OCI-M2 (cell line): ENCODE data around the gene SYNPR.

Experiments used
- DNase-seq: peaks from one replicate; lab custom pipeline; 2025; ENCODE audit not compliant: unreplicated experiment; lab: John Stamatoyannopoulos, UW

Gene SYNPR

DNA sequence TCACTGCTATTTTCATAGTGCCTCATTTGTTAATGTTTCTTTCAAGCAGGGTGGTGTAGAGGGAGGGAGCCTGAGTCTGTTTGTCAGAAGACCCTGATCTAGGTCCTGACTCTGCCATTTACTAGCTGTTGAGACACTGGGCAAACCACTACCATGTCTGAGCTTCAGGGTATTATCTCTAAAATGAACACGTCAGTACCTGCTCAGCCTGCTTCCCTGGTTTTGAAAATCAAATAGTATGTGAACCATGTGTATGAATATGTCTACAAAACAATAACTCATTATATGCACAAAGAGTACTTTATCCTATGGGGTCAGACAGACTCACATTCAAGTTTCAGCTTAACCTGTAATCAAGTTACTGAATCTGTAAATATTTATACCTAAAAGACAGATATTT, 25.1 kb downstream of the SYNPR start:
- no peak for DNase-seq

DNA sequence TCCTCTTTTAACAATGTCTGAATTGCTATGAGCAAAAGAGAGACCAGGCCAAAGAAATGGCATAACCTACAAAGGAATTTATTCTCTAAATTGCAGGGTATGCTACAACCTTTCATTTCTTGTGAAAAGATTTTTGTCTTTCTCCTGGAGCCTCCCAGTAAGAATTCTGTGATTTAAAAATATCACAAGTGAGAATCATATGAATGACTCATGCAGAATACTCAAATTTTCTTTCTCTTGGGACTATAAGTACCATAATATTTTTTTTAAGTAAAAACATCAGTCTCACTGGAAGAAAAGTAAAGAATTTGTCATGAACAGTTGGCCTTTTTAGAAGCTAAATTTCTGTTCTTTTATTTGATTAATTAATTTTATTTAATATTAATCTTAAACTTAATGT, 26.3 kb downstream of the SYNPR start:
- DNase-seq = no peak

DNA sequence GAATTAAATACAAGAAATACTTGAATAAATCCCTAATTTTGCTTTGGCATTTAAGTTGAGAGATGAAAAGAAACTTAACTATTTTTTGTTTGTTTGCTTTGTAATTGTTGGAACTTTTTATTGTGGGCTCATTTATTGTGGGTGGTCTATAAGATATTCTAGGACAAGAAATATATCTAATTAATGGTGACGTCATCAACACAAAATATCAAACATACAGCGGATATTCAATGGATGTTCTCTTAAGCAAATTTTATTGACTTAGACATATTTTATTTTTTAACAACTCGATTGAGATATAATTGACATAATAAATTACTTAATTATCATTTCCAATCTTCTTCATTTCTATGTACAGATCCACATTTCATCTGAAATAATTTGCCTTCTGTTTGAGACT, 30.0 kb downstream of the SYNPR start:
- DNase-seq = no peak

DNA sequence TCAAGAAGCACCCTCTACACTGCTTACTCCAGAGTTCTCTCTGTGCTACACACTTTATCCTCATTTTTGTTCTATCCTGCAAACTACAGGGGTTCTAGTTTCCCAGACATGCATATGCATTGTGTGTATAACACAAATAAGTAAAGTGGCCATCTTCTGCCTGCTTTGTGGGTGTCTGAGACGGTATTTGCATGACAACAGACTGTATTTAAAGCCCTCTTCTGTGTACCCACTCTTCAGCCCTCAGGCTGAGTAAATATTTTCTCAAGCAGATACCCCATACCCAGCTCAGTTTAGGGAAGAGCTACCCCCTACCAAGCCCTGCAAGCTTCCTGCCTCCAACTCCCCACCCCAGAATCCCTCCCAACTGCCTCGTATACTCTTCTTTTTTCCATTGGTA, 31.7 kb downstream of the SYNPR start:
- DNase-seq = no peak

DNA sequence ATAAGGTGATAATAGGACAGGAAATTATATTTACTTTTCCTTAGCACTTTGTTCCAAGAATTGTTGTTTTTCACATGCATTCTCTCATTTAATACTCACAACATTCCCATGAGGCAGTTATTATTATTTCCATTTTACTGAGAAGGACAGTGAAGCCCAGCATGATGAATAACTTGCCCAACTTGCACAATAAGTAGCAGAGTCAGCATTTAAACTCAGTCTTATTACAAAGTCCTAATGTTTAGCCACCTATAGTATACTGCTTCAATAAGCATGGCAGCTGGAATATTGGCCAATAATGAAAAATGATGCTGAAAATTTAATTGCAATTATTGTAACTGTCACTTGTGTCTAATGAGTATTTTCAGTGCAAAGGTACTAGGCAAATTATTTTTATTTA, 45.7 kb downstream of the SYNPR start:
- no peak for DNase-seq

DNA sequence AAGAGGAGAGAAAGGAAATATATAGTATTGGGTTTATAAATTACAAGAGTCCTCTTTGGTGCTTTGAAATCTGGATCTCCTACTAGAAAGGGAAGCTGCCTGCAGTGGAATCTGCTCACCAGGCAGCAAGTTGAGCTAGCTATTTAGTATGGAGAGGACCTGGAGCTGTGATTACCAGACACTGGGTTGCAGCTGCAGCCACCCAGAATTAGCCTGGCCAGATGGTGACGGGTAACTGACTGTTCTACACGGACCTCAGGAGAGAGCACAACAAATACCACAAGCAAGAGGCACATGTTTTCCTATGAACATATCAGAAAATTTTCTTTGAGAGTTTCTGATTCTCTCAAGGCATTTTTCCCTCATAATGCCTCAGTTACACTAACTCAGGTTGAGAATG, 46.5 kb downstream of the SYNPR start:
- no peak for DNase-seq

DNA sequence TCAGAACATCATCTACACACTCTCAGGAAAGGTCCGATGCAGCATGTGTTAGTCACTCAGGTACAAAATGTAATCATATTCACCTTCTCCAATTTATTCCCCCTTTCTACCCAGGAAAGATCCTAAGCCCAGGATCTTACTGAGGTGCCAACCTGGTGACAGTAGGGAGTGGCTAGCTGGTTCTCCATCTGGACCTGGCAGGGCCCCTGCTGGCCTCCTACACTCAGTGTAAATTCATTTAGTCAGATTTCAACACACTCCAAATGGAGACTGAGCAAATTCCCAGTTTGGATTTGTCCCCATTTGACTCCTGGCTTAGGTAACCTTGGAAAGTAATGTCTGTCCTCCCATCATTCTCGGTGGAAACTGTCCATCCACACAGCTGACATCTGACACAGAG, 47.3 kb downstream of the SYNPR start:
- DNase-seq = no peak

DNA sequence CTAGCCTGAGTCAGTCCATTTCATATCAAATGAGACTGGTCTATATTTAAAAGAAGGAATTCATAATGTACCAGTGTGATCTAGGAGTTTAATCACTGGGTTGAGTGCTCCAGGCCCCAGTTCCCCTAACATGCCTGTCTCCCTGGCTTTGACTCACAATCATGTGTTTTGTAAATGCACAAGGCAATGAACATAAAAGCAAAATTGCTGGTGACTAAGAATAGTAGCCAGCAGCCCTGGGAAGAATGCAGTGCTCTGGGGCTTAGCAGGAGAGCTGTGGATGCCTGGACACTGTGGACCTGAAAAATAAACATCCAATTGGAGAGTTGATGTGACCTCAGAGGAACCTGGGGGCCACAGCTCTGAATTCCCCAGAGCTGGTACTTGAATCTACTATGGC, 50.3 kb downstream of the SYNPR start:
- no peak for DNase-seq

DNA sequence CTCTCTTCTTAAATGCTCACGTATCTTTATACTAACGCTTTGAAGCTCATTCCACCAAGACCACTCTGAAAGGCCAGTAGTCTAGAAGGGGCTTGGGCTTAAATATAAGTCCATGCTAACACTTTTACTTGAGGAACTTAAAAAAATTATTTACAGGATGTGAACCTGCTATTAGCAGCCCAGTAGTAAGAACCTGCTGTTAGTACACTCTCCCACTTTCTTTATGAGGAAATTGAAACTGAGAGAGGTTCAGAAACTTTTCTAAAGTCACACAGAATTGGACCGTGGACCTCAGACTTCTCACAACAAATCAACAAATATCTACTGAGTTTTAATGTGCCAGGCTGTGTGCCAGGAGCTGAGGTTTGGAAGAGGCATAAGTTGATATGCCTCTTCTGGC, 53.4 kb downstream of the SYNPR start:
- no peak for DNase-seq

DNA sequence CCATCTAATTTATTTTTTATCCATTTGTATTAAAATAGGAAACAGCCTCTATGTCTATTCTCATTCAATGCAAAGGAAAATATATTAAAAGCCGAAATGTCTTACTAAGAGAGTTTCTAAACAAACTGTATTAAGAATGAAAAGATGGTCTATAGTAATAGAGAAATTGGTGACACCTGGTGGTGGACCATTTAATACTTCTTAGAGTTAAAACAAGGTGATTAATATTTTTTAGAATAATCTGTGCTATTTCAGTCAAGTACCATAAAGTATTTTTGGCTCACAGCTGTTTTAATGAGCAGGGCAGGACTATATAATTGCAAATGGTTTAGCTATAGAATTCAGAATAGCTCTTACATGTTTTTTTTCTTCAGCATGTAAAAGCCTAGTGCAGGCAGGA, 55.7 kb downstream of the SYNPR start:
- DNase-seq = no peak

DNA sequence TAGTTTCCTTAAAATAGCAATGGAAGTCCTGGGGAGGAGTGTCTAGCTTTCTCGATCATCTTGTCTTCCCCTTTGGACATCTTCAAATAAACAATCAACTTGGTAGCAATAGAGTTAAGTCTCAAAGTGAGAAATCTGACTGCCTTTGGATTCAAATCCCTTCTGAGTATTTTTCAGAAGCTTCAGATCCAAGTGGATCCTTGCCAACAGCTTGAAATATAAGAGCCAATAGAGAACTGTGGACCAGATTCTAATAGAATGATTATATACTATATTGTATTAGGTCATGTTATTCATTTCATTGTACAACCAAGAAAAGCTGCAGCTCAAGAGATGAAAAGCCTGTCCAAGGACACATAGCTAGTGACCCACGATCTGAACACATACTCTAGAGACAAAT, 60.2 kb downstream of the SYNPR start:
- DNase-seq = no peak

DNA sequence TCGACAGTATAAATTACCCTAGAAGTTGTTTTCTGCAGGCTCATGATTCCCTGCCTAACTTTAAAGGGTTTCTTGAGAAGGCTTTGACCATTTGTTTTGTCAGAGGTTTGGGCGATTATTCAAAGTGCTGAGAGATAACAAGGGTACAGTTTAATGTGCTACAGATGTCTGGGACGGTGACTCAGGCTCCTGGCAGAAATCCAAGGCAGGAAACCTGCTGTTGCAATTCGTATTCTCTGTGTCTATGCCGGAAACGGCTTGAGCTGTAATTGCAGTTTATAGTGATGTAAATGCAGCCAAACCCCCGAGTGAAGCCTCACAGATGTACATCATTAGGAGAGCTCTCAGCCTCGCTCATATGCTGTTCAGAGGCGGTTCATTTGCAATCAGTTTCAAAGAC, 65.6 kb downstream of the SYNPR start:
- DNase-seq = no peak

DNA sequence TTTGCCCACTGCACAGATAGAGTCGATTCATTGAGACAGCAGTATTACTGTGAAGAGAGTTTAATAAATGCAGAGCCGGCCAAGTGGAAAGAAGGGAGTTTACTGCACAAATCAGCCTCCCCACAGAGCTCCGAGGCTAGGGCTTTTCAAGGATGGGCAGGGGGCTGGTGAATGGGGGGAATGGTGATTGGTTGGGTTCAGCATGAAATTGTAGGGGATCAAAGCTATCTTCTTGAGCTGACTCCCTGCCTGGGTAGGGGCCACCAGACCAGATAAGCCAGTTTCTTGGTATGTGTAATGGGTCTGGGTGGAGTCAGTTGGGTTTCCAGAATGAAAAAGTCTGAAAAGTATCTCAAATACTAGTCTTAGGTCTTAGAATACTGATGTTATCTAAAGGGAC, 66.6 kb downstream of the SYNPR start:
- DNase-seq = no peak

DNA sequence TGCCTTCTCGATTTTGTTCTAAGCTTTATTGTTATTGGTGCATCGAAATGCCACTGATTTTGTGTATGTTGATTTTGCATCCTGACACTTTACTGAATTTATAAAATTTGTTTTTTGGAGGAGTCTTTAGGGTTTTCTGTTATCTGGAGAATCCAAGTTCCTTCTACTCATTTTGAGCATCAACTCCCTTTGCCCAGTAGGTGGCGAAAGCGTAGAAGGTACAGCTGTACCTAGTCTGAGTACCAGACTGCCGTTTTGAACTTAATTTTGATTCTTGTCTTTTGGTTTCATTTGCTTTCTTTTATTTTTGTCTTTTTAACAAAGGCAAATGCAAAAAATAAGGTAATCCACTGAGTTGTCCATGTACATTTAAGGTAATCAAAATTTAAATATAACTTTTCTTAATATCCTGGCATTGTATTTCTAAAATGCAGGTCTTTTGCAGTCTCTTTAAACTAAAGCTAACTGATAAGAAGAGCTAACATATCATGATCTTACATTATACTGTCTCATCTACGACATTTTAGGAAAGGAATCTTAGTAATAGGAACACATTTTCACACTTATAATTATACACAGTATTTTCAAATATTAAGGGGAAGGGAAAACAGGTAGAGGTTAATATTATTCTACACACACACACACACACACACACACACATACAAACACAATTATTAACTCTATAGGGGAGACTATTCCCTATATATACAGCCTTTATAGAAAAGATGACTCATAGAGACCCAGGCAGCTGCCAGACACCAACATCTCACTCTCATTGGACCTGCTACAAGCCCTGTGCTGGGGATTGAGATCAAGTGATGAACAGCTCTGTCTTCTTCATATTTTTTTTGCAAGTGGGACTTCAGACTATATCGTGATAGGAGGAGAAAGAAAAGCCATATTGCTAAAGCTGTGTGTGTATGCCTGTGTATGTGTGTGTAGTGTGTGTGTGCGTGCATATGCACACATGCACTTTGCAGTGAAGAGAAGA, 71.8 kb downstream of the SYNPR start:
- DNase-seq = no peak

DNA sequence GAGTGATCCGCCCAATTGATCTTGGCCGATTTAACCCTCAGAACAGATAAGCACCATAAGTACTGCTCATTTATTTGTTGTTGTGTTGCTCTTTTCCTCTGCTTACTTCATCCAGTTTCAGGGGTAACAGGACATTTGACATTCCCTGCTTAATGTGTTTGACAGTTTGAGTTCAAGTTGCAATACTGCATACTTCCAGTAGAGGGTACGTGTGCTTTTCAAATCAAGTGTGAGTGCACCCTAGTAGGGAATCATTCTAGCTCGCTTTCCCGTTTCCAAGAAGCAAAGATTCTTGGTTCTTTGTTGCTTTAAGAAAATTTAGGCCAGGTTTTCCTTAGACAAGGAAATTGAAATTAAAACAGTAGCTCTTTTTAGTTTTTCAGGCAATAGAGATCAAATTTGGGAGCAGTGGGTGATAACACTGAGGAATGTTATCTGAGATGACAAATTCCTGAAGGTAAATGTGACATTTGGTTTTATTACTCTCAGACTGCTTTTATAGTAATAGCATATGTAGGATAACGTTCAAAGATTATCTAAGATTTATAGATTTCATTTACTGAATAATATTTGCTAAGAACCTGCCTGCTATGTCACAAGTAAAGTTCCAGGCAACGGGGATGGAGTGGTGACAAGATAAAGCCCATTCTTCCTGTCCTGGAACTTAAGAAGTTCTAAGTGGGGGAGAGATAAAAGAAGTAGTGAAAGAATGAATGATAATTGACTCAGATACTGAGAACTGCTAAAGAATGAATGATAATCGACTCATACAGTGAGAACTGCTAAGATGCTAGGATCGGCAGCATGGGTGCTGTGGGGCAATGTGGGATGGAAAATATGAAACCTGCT, 73.3 kb downstream of the SYNPR start:
- no peak for DNase-seq

DNA sequence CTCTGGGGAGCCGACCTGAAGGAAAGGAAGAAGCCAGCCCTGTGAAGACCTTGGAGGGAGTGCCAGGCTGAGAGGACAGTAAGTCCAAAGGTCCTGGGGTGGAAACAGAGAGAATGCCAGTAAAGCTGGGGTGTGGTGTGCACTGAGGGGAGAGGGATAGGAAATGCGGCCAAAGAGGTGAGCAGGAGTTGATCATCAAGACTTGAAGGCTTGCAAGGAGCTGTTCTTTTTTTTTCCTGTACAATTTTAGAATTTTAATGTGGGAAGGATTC, 73.8 kb downstream of the SYNPR start:
- no peak for DNase-seq

DNA sequence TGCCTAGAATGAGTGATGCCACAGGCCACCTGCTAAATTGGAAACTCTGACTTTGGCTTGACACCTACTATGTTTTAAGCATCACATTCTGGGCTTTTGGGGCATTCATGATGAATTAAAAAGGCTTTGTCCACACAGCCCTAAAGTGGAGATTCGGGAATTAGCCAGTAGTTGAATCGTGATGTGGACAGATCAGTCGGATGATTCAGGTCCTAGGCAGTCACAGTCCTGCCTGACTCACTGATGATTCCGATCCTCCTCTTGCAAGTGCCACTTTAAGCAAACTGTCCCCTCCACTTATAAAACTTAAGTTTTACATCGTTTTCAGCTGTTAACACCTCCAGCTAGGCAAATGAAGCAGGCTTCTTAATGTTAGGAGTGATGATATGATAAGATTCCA, 75.3 kb downstream of the SYNPR start:
- no peak for DNase-seq

DNA sequence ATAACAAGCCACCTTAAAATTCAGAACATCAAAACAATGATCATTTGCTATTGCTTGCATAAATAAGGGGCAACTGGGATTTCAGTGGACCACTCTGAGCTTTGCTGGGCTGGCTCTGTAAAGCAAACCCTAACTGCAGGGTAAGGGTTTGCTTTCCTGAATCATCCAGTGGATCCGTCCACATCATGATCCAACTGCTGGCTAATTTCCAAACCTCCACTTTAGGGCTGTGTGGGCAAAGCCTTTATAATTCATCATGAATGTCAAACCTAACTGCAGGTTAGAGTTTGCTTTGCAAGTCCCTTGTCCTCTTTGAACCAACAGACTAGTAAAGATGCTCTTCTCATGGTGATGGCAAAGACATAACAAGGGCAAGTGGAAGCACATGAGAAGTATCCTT, 76.1 kb downstream of the SYNPR start:
- DNase-seq = no peak

DNA sequence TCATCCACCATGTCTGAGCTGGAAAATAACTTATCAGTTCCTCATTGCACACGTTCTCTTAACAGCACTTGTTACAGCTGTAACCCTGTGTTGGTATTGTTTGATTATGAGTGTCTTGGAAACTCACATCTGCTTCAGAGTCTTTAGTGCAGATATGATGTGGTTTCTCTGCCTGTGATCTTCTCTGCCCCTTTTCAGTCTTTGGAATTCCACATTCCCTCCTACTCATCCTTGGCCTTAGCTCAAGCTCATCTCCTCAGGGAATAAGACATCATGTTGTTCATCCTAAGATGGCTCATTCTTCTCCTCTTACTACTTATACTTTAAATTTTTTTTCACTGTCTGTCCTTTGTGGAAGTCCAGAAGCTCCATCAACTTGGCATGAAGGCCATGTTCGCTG, 77.7 kb downstream of the SYNPR start:
- DNase-seq = no peak

DNA sequence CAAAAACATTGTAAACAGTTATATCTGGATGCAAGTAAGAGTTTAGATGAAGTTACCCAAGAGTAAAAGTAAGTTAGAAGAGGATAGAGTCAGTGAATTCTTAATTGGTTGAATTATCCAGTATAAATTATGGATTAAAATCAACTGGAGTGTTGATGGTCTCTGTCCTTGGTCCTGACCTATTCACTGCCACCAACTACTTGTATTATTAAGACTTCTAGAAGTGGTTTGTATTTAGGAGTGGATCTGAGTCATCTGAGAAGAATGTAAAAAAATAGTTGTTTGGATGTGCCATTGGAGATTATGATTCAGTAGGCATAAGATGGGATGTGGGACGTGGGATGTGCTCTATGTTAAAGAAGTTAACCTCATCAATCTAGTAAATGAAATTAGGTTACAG, 86.4 kb downstream of the SYNPR start:
- DNase-seq = no peak

DNA sequence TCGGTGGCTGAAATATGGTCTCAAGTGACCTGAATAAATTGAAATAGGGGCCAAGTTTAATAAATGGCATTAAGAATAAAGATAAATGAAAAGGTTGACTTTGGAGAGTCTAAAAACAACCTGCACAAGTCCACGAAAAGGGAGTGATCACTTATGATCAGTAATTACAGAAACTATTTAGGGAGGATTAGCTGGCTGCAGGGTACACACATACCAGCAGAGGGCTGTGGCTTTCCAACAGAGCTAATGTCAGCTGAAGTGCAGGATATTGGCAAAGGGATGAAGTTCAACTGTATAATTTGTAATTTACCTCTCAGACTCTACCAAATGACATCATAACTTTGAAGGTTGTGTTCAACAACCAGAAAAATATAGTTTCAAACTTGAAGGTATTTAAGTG, 86.8 kb downstream of the SYNPR start:
- DNase-seq = no peak

DNA sequence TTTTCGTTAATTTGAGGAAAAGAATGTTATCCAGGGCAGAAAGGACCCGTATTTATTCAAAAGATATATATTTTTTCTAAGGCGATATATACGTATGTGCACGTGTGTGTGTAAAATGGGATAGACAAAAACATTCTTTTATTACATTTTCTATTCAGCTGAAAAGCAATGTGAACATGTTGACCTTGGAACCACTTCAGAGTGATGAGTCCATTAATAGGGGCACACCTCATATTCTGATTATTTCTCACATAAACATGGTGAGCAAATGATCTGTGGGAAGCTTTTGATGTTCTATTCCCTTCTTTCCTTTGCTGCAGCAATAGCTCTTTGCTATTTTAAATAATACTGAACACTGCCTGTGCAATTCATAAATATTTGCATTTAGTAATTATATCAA, 87.6 kb downstream of the SYNPR start:
- DNase-seq = no peak
